ENCODE measurements around the gene TFIP11.

Gene TFIP11

DNA sequence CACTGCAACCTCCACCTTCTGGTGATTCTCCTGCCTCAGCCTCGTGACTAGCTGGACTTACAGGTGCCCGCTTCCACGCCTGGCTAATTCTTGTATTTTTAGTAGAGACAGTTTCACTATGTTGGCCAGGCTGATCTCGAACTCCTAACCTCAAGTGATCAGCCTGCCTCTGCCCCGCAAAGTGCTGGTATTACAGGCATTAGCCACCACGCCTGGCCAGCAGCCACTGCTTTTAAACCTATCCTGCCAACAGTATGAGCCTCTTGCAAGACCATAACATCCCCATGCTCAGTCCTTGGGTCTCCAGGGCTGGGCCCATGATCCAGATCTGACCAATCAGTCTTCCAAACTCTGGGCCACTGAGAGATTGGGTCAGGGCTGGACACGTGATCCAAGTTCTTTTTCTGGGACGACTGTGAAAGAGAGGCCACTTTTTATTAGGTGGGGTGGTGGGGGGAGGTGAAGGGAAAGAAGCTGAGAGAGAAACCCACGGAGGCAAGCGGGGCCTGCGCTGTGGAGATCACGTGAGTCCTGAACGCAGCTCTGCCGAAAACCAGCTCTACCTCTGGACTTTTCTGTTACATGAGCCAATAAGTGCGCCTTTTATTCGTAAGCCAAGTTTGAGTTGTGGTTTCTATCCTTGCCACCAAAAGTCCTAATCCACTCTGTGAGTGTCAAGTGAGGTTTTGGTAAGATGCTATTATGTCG is 65.3 kb downstream of the TFIP11 start:
- DNase-seq: no peak

DNA sequence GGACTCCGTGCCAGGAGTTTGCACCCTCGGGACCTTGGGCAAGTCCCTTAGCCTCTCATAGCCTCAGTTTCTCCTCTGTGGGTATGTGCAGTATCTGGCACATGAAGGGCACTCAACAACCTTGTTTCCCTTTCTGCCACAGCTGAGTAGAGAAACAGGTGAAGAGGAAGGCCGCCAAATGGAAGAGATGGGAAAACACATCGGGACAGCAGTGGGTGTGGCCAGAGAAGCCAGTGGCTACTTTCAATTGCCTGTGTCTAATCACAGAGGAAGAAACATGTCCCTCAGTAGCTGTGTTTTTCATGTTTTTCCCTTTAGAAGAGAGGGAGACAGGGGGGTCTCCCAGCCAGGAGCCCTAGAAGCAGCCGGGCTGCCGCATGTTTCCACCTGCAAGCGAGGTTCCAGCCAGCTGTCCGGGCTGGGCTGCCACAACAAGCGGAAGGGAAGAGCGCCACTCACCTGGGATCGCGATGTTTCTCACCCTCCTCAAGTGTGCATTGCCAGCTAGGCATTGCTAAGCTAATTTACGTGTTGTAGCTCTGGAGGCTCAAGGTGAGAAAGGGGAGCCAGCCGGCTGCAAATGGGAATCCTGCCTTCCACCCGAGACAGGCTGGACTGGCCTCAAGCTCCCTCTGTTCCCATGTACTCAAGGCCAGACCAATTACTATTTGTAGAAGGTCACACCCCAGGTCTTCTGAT is 66.5 kb downstream of the TFIP11 start:
- no peak for DNase-seq

DNA sequence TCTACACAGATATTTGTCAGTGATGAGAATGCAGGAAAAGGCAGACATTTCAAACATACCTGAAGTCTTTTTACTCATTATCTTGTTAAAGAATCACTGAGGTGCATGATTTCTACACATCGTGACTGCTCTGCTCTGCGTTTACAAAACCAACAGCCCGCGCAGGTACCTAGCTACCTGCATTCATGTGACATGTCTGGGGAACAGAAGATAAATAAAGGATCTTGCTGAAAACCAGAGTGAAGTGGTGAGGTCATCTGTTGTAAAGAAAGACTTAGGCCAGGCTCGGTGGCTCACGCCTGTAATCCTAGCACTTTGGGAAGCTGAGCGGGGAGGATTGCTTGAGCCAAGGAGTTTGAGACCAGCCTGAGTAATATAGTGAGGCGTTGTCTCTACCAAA is 67.5 kb downstream of the TFIP11 start:
- DNase-seq: no peak

DNA sequence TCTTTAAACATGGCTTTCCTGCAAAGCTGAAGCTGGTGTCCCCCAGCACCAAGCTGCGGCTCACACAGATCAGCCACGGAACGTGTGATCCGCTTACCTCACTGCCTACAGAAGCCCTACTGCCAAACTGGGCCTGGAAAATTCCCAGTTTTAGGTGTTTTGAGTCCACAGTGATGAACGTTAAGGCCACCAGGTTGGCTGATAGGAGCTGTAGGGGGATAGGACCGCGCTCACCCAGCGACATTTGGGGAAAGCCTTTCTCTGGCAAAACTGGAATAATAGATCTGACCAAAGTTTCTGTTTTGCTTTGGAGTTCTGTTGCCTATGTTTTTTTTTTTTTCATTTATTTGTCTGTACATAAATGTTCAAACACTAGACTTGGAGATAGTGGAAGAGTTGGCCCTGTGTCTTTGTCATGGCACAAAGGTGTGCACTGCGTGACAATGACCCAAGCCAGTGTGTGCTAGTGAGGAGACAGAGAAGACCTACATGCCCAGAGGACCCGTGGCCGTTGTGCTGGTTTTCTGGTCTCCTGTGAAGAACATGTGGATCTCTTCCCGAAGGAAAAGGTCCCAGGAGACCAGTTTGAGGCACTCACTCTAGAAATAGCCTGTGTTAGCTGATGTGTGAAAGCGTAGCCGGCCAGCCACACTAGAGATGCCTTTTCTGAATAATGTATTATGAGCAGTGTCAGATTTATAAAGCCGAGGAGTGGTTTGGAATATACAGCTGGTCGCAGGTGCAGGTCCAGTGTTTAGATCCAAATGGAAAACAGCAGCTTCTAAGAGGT is 68.2 kb downstream of the TFIP11 start:
- DNase-seq: no peak

DNA sequence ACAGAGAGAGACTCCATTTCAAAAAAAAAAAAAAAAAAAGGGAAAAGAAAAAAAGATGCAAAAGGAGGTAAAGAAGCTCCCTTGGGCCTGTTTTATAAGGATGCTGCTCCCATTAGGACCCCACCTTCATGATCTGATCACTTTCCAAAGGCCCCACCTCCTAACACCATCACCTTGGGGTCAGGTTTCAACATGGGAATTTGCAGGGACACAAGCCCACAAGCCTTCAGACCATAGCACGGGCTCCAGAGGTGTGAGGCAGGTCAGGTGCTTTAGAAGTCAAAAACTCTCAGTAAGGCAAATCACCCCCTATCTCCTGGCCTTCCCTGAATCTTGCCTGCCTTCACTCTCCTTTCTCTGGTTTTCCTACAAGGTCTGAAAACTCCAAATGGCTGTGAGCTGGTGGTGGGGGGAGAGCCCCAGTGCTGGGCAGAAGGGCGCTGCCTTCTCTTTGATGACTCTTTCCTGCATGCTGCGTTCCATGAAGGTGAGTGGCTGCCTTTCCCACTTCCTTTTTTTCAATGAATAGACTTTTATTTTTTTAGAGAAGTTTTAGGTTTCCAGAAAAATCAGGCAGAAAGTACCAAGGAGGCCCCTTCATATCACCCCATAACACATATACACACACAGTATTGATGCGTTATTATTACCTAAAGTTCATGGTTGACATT is 70.1 kb downstream of the TFIP11 start:
- no peak for DNase-seq
